HG03108 (cell line): ENCODE data around the gene IRF2BP2.

Experiments used
- ATAC-seq: cut with Tn5 transposase; IDR thresholded peaks from one replicate; pipeline ENCODE4 v1.9.1; 2021; ENCODE audit warnings: moderate library complexity; ENCODE audit not compliant: unreplicated experiment

IRF2BP2 gene

GRCh38 chr1:234585330-234586055, 24.5 kb downstream of the IRF2BP2 start:
- ATAC-seq = no peak

GRCh38 chr1:234584926-234585325, 25.1 kb downstream of the IRF2BP2 start:
- no peak for ATAC-seq

GRCh38 chr1:234584420-234584805, 25.6 kb downstream of the IRF2BP2 start:
- ATAC-seq = no peak

- ATAC-seq = no peak
These were observed 26.1 kb downstream of the IRF2BP2 start for GRCh38 chr1:234583755-234584419.

GRCh38 chr1:234582681-234583301, 27.2 kb downstream of the IRF2BP2 start:
- no peak for ATAC-seq

- ATAC-seq = no peak
These were observed 27.8 kb downstream of the IRF2BP2 start for GRCh38 chr1:234582186-234582585.

GRCh38 chr1:234581063-234581714, 28.8 kb downstream of the IRF2BP2 start:
- no peak for ATAC-seq

- no peak for ATAC-seq
These were observed 30.0 kb downstream of the IRF2BP2 start for GRCh38 chr1:234579967-234580366.

GRCh38 chr1:234578735-234579134, 31.2 kb downstream of the IRF2BP2 start:
- no peak for ATAC-seq

GRCh38 chr1:234578087-234578486, 31.9 kb downstream of the IRF2BP2 start:
- ATAC-seq = no peak

GRCh38 chr1:234573711-234574299, 36.2 kb downstream of the IRF2BP2 start:
- ATAC-seq = no peak

- ATAC-seq = no peak
These were observed 37.0 kb downstream of the IRF2BP2 start for GRCh38 chr1:234572966-234573365.

- no peak for ATAC-seq
These were observed 38.3 kb downstream of the IRF2BP2 start for GRCh38 chr1:234571702-234572101.

- ATAC-seq = no peak
These were observed 39.5 kb downstream of the IRF2BP2 start for GRCh38 chr1:234570329-234571120.

- ATAC-seq = no peak
These were observed 41.6 kb downstream of the IRF2BP2 start for GRCh38 chr1:234568345-234568744.

- no peak for ATAC-seq
These were observed 44.8 kb downstream of the IRF2BP2 start for GRCh38 chr1:234565132-234565531.

GRCh38 chr1:234564035-234565029, 45.6 kb downstream of the IRF2BP2 start:
- no peak for ATAC-seq

GRCh38 chr1:234562334-234562733, 47.6 kb downstream of the IRF2BP2 start:
- no peak for ATAC-seq

- no peak for ATAC-seq
These were observed 48.7 kb downstream of the IRF2BP2 start for GRCh38 chr1:234561319-234561718.
